Mucosa of rectum (tissue), 2 donors: Measurements from ENCODE around the gene MIAT.

Experiments
- H3K27ac ChIP-seq, 2 donors: one replicate each; pipeline ENCODE4 v1.7.0; 2013; ENCODE audit warnings: inconsistent platforms in 2 of 2, low read depth in 2 of 2, low read length in 2 of 2
- H3K27me3 ChIP-seq, 2 donors: one replicate each; pipeline ENCODE4 v1.7.0; 2013; ENCODE audit warnings: low read length in 2 of 2; ENCODE audit not compliant: control insufficient read depth in 2 of 2, insufficient read depth in 2 of 2
- H3K36me3 ChIP-seq, 2 donors: one replicate each; pipeline ENCODE4 v1.7.0; 2013; ENCODE audit warnings: low read length in 2 of 2; ENCODE audit not compliant: control insufficient read depth in 2 of 2, insufficient read depth in 2 of 2
- H3K4me1 ChIP-seq, 2 donors: one replicate each; pipeline ENCODE4 v1.7.0; 2013; ENCODE audit warnings: low read length in 2 of 2, mild to moderate bottlenecking in 1 of 2; ENCODE audit not compliant: control insufficient read depth in 2 of 2, insufficient read depth in 2 of 2
- H3K4me3 ChIP-seq, 2 donors: one replicate each; pipeline ENCODE4 v1.7.0; 2013; ENCODE audit warnings: low read length in 2 of 2
- H3K9ac ChIP-seq, 2 donors: one replicate each; pipeline ENCODE4 v1.7.0; 2013; ENCODE audit warnings: low read length in 2 of 2, low read depth in 1 of 2, mild to moderate bottlenecking in 1 of 2
- H3K9me3 ChIP-seq, 2 donors: one replicate each; pipeline ENCODE4 v1.7.0; 2013; ENCODE audit warnings: low read length in 2 of 2; ENCODE audit not compliant: control insufficient read depth in 2 of 2
- donor health status: healthy.
- donor health status: Normal muscosa, but diverticular disease.

MIAT gene

GRCh38 chr22:26674211-26675190 is 17.1 kb downstream of the MIAT start:
- Histone ChIP-seq H3K9me3 (no peaks in the 10 kb centered on the region), H3K27ac (peak overlapping the region in 1 of 2 donors; percentile 5), H3K27me3 (no peaks in the 10 kb centered on the region), H3K4me1 (peaks cover 17 to 24% of the 10 kb centered on the region in 2 donors), H3K36me3 (no peaks in the 10 kb centered on the region), H3K4me3 (peak overlapping the region; percentile 20 to 96), H3K9ac (no peak overlapping the region)

- no peaks in the 10 kb centered on the region for H3K9me3 ChIP-seq
- H3K27me3 ChIP-seq: no peaks in the 10 kb centered on the region
- peaks cover 17 to 24% of the 10 kb centered on the region in 2 donors for H3K4me1 ChIP-seq
- no peak overlapping the region for H3K4me3 ChIP-seq
- no peak overlapping the region for H3K9ac ChIP-seq
- peaks cover 4% of the 10 kb centered on the region in 2 donors for H3K36me3 ChIP-seq
- no peak overlapping the region for H3K27ac ChIP-seq
Observed at GRCh38 chr22:26675687-26676268, 18.4 kb downstream of the MIAT start.

DNA sequence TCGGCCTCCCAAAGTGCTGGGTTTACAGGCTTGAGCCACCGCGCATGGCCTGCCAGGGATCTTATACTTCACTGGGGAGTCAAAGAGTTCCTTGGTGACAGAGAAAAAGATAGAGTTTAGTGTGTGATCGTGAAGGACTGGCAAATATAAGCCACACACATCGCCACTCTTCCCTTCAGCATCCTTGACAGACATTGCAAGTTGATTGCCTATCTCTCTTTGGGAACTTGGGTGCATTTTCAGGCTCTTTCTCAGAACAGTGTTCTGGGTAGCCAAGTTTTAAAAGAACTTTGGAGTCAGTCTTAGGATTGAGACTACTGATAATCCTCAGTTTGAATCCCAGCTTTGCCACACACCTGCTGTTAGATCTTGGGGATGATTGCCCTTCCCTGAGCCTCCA is 19.8 kb downstream of the MIAT start:
- Histone ChIP-seq H3K27me3 (no peaks in the 10 kb centered on the region), H3K27ac (no peak overlapping the region)

DNA sequence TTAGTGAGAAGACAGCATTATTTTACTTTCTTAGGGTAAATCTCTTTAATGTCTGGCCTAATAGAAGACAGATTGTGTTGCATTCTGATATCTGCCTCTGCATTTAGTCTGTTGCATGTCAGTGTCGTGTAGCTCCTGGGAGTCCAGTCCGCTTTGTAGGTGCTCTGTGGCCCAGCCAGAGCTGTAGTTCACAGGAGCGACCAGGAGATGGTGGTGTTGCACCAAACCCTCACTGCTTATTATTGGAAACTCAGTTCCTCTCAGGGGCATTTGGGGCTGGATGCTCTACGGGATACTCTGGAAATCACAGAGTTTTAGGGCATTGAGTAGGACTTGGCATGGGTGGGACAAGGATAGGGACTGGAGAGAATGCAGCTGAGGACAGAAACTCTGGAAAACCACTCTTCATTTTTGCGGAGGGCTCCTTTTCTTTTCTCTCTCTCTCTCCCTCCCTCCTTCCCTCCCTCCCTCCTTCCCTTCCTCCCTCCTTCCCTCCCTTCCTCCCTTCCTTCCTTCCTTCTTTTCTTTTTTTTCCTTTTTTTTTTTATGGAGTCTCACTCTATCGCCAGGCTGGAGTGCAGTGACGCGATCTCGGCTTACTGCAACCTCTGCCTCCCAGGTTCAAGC is 21.7 kb downstream of the MIAT start:
- Histone ChIP-seq H3K9ac (no peak overlapping the region), H3K4me1 (peaks cover 2 to 9% of the 10 kb centered on the region in 2 donors), H3K9me3 (no peaks in the 10 kb centered on the region), H3K36me3 (peaks cover 8 to 19% of the 10 kb centered on the region in 2 donors), H3K27me3 (no peaks in the 10 kb centered on the region), H3K4me3 (no peak overlapping the region), H3K27ac (no peak overlapping the region)

More for the DNA sequence above, 19.8 kb downstream of the MIAT start:
- Histone ChIP-seq H3K36me3 (peaks cover 8 to 17% of the 10 kb centered on the region in 2 donors), H3K4me3 (no peak overlapping the region), H3K4me1 (peaks cover 13 to 22% of the 10 kb centered on the region in 2 donors), H3K9me3 (no peaks in the 10 kb centered on the region), H3K9ac (no peak overlapping the region)

DNA sequence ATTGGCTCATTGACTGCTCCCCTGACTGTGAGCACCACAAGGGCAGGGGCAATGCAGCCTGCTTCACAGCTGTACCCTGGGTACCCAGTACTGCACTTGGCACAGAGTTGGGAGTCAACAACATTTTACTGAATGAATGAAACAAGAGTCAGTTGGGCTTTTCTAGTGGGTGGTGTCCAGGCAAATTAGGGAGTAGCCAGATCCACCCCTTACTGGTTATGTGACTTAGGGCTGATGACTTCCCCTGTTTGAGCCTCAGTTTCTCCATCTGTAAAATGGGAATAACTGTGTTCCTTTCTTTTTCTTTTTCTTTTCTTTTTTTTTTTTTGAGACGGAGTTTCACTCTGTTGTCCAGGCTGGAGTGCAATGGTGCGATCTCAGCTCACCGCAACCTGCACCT is 23.1 kb downstream of the MIAT start:
- no peaks in the 10 kb centered on the region for H3K9me3 ChIP-seq
- H3K9ac ChIP-seq: no peak overlapping the region
- H3K27me3 ChIP-seq: no peaks in the 10 kb centered on the region
- H3K4me3 ChIP-seq: no peak overlapping the region
- H3K4me1 ChIP-seq: no peaks in the 10 kb centered on the region
- peaks cover 8 to 21% of the 10 kb centered on the region in 2 donors for H3K36me3 ChIP-seq
- no peak overlapping the region for H3K27ac ChIP-seq

DNA sequence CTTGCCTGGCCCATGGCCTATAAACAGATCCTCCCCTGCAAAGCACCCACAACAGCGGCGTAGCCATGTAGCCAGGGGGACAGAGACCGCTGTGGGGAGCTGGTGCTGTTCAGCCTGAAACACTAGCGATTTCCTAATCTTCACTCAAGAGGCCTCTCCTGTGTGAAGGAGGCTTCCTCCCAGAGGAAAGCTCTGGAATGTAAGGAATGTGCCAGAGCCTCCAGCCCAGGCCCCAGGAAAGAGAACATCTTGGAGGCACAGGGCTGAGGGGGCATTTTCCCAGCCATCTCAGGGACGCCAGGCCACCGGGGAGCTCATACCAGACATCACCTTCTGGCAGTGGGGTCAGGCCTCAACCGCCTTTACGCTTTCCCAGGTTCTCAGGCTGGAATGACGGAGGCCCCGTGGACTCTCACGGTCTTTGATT is 24.0 kb downstream of the MIAT start:
- Histone ChIP-seq H3K4me1 (no peaks in the 10 kb centered on the region), H3K4me3 (no peak overlapping the region), H3K27ac (no peak overlapping the region), H3K9me3 (no peaks in the 10 kb centered on the region), H3K36me3 (peaks cover 8 to 21% of the 10 kb centered on the region in 2 donors), H3K9ac (no peak overlapping the region), H3K27me3 (no peaks in the 10 kb centered on the region)

GRCh38 chr22:26684168-26684567 is 26.8 kb downstream of the MIAT start:
- peaks cover 8 to 21% of the 10 kb centered on the region in 2 donors for H3K36me3 ChIP-seq
- H3K9ac ChIP-seq: no peak overlapping the region
- H3K9me3 ChIP-seq: no peaks in the 10 kb centered on the region

GRCh38 chr22:26685601-26686000 is 28.2 kb downstream of the MIAT start:
- Histone ChIP-seq H3K4me1 (no peaks in the 10 kb centered on the region), H3K9me3 (no peaks in the 10 kb centered on the region), H3K27me3 (no peaks in the 10 kb centered on the region), H3K4me3 (no peak overlapping the region), H3K9ac (no peak overlapping the region), H3K27ac (no peak overlapping the region), H3K36me3 (peaks cover 5 to 22% of the 10 kb centered on the region in 2 donors)

More at GRCh38 chr22:26684168-26684567, 26.8 kb downstream of the MIAT start:
- Histone ChIP-seq H3K4me1 (no peaks in the 10 kb centered on the region), H3K27me3 (no peaks in the 10 kb centered on the region), H3K27ac (no peak overlapping the region), H3K4me3 (no peak overlapping the region)

GRCh38 chr22:26687439-26687838 is 30.1 kb downstream of the MIAT start:
- H3K9me3 ChIP-seq: no peaks in the 10 kb centered on the region
- no peak overlapping the region for H3K4me3 ChIP-seq
- H3K27me3 ChIP-seq: no peaks in the 10 kb centered on the region
- no peaks in the 10 kb centered on the region for H3K4me1 ChIP-seq
- H3K36me3 ChIP-seq: peaks cover 0 to 7% of the 10 kb centered on the region in 2 donors
- no peak overlapping the region for H3K27ac ChIP-seq
- no peak overlapping the region for H3K9ac ChIP-seq
